Osteocyte (in vitro differentiated cells): ENCODE data around the gene INPP4B. TPM values are rescaled to one million over a fixed set of nuclear protein-coding genes. Genes with fewer than 3 reads are reported as not detected.

Source experiments
- DNase-seq: peaks from one replicate; pipeline ENCODE4 v3.0.0; 2021; ENCODE audit warnings: mixed read lengths; ENCODE audit not compliant: unreplicated experiment; ENCODE audit errors: extremely low spot score
- H3K27ac Mint-ChIP-seq: one replicate; pipeline ENCODE4 v1.8.0; 2021; ENCODE audit warnings: mild to moderate bottlenecking, mixed read lengths; ENCODE audit not compliant: unreplicated experiment
- H3K27me3 Mint-ChIP-seq: one replicate; pipeline ENCODE4 v1.8.0; 2021; ENCODE audit warnings: mixed read lengths; ENCODE audit not compliant: unreplicated experiment
- H3K36me3 Mint-ChIP-seq: one replicate; pipeline ENCODE4 v1.8.0; 2021; ENCODE audit warnings: mixed read lengths; ENCODE audit not compliant: unreplicated experiment
- H3K4me1 Mint-ChIP-seq: one replicate; pipeline ENCODE4 v1.8.0; 2021; ENCODE audit warnings: mixed read lengths; ENCODE audit not compliant: unreplicated experiment
- H3K4me3 Mint-ChIP-seq: one replicate; pipeline ENCODE4 v1.8.0; 2021; ENCODE audit warnings: mild to moderate bottlenecking, moderate library complexity, mixed read lengths; ENCODE audit not compliant: unreplicated experiment
- H3K9me3 Mint-ChIP-seq: one replicate; pipeline ENCODE4 v1.8.0; 2021; ENCODE audit warnings: mixed read lengths; ENCODE audit not compliant: unreplicated experiment
- CTCF ChIP-seq: fragments of 200-600 bp; sonication (generic); IDR thresholded peaks from 2 replicates; pipeline ENCODE4 v1.5.0; 2021; ENCODE audit warnings: antibody characterized with exemption, mild to moderate bottlenecking, moderate library complexity
- total RNA-seq: library from RNA; stranded (reverse); gene quantifications from 2 replicates; pipeline ENCODE4 v1.2.1, GENCODE V29; 2021

The INPP4B gene
- total RNA-seq, 1 donor from 2014 or later, result 10.9 TPM

DNA sequence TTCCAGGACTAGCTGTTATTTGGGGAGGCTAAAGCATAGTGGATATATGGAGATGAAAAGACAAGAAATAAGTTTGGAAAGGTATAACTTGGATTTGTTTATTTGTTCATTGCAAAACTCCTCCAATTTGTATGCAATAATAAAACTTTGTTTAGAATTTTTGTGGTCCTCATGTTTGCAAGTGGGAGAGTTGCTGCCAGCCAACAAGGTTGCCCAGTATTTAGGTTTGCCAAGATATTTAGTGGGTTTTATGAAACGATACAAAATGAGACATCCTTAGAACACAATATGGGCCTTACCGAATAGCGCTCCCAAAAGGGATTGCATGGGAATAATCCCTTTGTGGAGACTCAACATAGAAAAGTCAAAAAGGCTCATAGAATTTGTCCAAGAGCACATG, 162.1 kb downstream of the INPP4B start:
- no peak for TF ChIP-seq CTCF

GRCh38 chr4:142683503-142683902, 162.6 kb downstream of the INPP4B start:
- Mint-ChIP-seq H3K9me3 (no peaks in the 10 kb centered on the region), H3K4me3 (no peak overlapping the region), H3K27me3 (peaks cover 3% of the 10 kb centered on the region), H3K36me3 (no peaks in the 10 kb centered on the region), H3K4me1 (no peaks in the 10 kb centered on the region), H3K27ac (no peak overlapping the region)
- TF ChIP-seq CTCF, result no peak
- no peak for DNase-seq

More for the DNA sequence above, 162.1 kb downstream of the INPP4B start:
- H3K27me3 Mint-ChIP-seq, result peaks cover 3% of the 10 kb centered on the region
- no peaks in the 10 kb centered on the region for H3K4me1 Mint-ChIP-seq
- H3K4me3 Mint-ChIP-seq, result no peak overlapping the region
- H3K27ac Mint-ChIP-seq, result no peak overlapping the region
- H3K36me3 Mint-ChIP-seq, result no peaks in the 10 kb centered on the region
- no peak for DNase-seq
- no peaks in the 10 kb centered on the region for H3K9me3 Mint-ChIP-seq

GRCh38 chr4:142671516-142671915, 174.6 kb downstream of the INPP4B start:
- DNase-seq, result no peak
- Mint-ChIP-seq H3K4me3 (no peak overlapping the region), H3K36me3 (peaks cover 4% of the 10 kb centered on the region), H3K27me3 (no peaks in the 10 kb centered on the region), H3K9me3 (peaks cover 37% of the 10 kb centered on the region), H3K27ac (no peak overlapping the region), H3K4me1 (no peaks in the 10 kb centered on the region)
- TF ChIP-seq CTCF, result peak; percentile 19

DNA sequence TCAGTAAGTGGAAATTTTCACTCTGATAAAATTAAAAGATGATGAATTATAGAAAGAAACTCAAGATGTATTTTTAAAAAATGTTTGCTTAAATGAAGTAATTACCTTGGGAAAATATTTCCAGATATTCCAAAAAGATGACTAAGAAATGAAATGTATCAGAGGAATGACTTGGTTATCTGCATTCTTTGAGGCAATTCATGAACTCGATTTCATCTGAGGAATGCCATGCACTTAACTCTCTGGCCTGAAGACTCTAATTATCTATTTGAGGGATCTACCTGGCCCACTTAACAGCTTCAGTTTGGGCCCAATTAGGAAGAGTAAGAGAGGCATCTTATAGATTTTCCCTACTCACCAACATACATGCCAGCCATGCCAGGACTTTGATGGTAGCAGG, 182.3 kb downstream of the INPP4B start:
- H3K4me3 Mint-ChIP-seq, result no peak overlapping the region
- H3K27me3 Mint-ChIP-seq, result no peaks in the 10 kb centered on the region
- no peak overlapping the region for H3K27ac Mint-ChIP-seq
- peaks cover 21% of the 10 kb centered on the region for H3K9me3 Mint-ChIP-seq
- H3K36me3 Mint-ChIP-seq, result peaks cover 4% of the 10 kb centered on the region
- TF ChIP-seq CTCF, result no peak
- H3K4me1 Mint-ChIP-seq, result no peaks in the 10 kb centered on the region
- DNase-seq, result no peak

DNA sequence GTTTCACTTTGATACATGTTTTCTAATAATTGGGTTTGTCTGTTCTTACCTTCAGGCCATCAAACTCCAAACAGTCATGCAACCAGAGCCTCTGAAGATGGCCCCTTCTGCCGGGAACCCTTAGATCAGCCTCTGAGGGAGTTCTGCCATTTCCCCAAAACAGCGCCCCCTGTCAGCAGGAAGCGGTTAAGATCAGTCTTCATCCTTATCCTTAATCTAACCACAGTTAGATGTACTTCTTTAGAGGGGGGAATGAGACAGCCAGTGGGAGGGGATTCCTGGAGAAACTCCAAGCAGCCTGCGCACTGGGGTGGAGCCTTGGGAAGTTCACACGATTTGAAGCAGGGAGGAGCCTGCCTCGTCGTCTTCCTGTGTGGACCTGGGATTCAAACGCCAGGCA, 185.4 kb downstream of the INPP4B start:
- Mint-ChIP-seq H3K4me1 (no peaks in the 10 kb centered on the region), H3K36me3 (no peaks in the 10 kb centered on the region), H3K4me3 (no peak overlapping the region), H3K27ac (no peak overlapping the region), H3K9me3 (peaks cover 26% of the 10 kb centered on the region), H3K27me3 (no peaks in the 10 kb centered on the region)
- no peak for DNase-seq
- no peak for TF ChIP-seq CTCF
